Measurements from ENCODE around the gene SH3BP5L. TPM values are rescaled to one million over a fixed set of nuclear protein-coding genes. Genes with fewer than 3 reads are reported as not detected.
A peak's percentile ranks its signal among the peaks of the same experiment; 100 is the strongest.

The SH3BP5L gene
- total and polyA plus RNA-seq, 2 of the 13 experiments (the other 11 are each of a cell fraction or from before 2014, with no cell fraction given): 10.3 to 14.9 TPM

- TF ChIP-seq PAXIP1 (CRISPR knock-in tag; conservative IDR thresholded peaks at IDR 0.05): no peak
- peak; percentile 20; the same call in 1 of the 2 replicates for TF ChIP-seq ZNF446 (CRISPR knock-in tag; IDR thresholded peaks at IDR 0.05)
- 0 out of 2 replicates have a peak, but pooled peaks have one; percentile 37 for TF ChIP-seq CBX5 (CRISPR knock-in tag; IDR thresholded peaks at IDR 0.05; ENCODE audit: borderline replicate concordance)
- TF ChIP-seq ZFP36L1 (CRISPR knock-in tag; IDR thresholded peaks at IDR 0.05): 0 out of 2 replicates have a peak, but pooled peaks have one; percentile 8
- TF ChIP-seq, protein P1, sequence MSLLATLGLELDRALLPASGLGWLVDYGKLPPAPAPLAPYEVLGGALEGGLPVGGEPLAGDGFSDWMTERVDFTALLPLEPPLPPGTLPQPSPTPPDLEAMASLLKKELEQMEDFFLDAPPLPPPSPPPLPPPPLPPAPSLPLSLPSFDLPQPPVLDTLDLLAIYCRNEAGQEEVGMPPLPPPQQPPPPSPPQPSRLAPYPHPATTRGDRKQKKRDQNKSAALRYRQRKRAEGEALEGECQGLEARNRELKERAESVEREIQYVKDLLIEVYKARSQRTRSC (CRISPR knock-in tag; IDR thresholded peaks at IDR 0.05; ENCODE audit: low read depth): no peak
- no peak; the same call in 1 of the 2 replicates for TF ChIP-seq ZNF501 (CRISPR knock-in tag; IDR thresholded peaks at IDR 0.05)
- no peak; the same call in none of the 2 replicates for TF ChIP-seq SMYD3 (CRISPR knock-in tag; IDR thresholded peaks at IDR 0.05)
- no peak for TF ChIP-seq ZFAT (CRISPR knock-in tag; conservative IDR thresholded peaks at IDR 0.05)
- TF ChIP-seq ZNF547 (CRISPR knock-in tag; IDR thresholded peaks at IDR 0.05): no peak; the same call in 1 of the 2 replicates
- no peak for TF ChIP-seq SOX5 (CRISPR knock-in tag; IDR thresholded peaks at IDR 0.05; ENCODE audit: borderline replicate concordance)
- no peak for TF ChIP-seq ATF1 (CRISPR knock-in tag; IDR thresholded peaks at IDR 0.05)
- no peak for TF ChIP-seq RCOR2 (CRISPR knock-in tag; IDR thresholded peaks at IDR 0.05)
- TF ChIP-seq ZNF10 (CRISPR knock-in tag; IDR thresholded peaks at IDR 0.05; ENCODE audit: borderline replicate concordance, low read depth): no peak
- no peak for TF ChIP-seq KAT2B (IDR thresholded peaks at IDR 0.05; ENCODE audit: borderline replicate concordance, low read depth, low read length)
- no peak for TF ChIP-seq THAP7 (CRISPR knock-in tag; IDR thresholded peaks at IDR 0.05)
- TF ChIP-seq TBP (CRISPR knock-in tag; IDR thresholded peaks at IDR 0.05): no peak
- TF ChIP-seq FOXA1 (IDR thresholded peaks at IDR 0.05): no peak
- TF ChIP-seq FOXA1 (CRISPR knock-in tag; IDR thresholded peaks at IDR 0.05): no peak
- no peak for TF ChIP-seq FUBP1 (CRISPR knock-in tag; IDR thresholded peaks at IDR 0.05; ENCODE audit: borderline replicate concordance)
- TF ChIP-seq CENPX (CRISPR knock-in tag; IDR thresholded peaks at IDR 0.05): no peak
- TF ChIP-seq, protein P2, sequence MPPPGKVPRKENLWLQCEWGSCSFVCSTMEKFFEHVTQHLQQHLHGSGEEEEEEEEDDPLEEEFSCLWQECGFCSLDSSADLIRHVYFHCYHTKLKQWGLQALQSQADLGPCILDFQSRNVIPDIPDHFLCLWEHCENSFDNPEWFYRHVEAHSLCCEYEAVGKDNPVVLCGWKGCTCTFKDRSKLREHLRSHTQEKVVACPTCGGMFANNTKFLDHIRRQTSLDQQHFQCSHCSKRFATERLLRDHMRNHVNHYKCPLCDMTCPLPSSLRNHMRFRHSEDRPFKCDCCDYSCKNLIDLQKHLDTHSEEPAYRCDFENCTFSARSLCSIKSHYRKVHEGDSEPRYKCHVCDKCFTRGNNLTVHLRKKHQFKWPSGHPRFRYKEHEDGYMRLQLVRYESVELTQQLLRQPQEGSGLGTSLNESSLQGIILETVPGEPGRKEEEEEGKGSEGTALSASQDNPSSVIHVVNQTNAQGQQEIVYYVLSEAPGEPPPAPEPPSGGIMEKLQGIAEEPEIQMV (CRISPR knock-in tag; IDR thresholded peaks at IDR 0.05; ENCODE audit: low read depth): 0 out of 2 replicates have a peak, but pooled peaks have one; percentile 23
- no peak for TF ChIP-seq RELA (CRISPR knock-in tag; IDR thresholded peaks at IDR 0.05)
Measured at GRCh38 chr1:248858096-248858890, 32.6 kb upstream of the SH3BP5L start (continued).
